Measurements from ENCODE around the gene GNAT1.
A peak's percentile ranks its signal among the peaks of the same experiment; 100 is the strongest.

DNA sequence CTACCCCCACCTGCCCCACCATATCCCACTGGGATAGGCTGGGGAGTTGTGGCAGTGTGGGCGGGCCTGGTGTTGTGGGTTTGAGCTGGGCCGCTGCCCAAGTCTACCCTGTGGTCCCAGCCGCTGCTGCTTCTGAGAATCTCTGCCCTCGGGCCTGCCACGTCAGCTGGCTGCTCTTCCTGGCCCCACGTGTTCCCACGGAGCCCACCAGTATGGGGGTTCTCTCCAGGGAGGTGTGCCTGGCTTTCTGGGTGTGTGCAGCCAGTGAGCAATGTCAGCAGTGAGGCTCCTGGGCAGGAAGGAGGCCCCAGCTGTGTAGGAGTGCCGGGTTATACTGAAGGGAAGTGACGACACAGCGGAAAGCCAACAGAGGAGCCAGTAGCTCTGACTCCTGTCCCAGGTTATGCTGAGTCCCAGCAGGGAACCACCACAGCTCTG is 55.1 kb downstream of the GNAT1 start:
- TF ChIP-seq, protein P1, sequence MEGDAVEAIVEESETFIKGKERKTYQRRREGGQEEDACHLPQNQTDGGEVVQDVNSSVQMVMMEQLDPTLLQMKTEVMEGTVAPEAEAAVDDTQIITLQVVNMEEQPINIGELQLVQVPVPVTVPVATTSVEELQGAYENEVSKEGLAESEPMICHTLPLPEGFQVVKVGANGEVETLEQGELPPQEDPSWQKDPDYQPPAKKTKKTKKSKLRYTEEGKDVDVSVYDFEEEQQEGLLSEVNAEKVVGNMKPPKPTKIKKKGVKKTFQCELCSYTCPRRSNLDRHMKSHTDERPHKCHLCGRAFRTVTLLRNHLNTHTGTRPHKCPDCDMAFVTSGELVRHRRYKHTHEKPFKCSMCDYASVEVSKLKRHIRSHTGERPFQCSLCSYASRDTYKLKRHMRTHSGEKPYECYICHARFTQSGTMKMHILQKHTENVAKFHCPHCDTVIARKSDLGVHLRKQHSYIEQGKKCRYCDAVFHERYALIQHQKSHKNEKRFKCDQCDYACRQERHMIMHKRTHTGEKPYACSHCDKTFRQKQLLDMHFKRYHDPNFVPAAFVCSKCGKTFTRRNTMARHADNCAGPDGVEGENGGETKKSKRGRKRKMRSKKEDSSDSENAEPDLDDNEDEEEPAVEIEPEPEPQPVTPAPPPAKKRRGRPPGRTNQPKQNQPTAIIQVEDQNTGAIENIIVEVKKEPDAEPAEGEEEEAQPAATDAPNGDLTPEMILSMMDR (IDR thresholded peaks at IDR 0.05; ENCODE audit: low read depth, low read length), result 0 out of 2 replicates have a peak, but pooled peaks have one; percentile 14
- TF ChIP-seq EZH2phosphoT487 (IDR thresholded peaks at IDR 0.05; ENCODE audit: low read depth), result no peak

Measured in OCI-LY3 (cell line).